Bronchial epithelial cell (primary cell): ENCODE measurements around the gene PANK4. TPM values are rescaled to one million over a fixed set of nuclear protein-coding genes. Genes with fewer than 3 reads are reported as not detected.

Experiments
- DNase-seq: peaks from one replicate; pipeline ENCODE4 v3.0.0-alpha.2; 2010; ENCODE audit warnings: low read depth
- FAIRE-seq: peaks from 2 replicates; lab custom pipeline; 2011; peaks lifted over from hg19 to GRCh38; lab: Jason Lieb, UNC
- H3K27me3 ChIP-seq: 2 replicates; pipeline ENCODE4 v1.5.1; 2011; ENCODE audit warnings: low read length; ENCODE audit not compliant: control insufficient read depth, insufficient read depth
- H3K36me3 ChIP-seq: 2 replicates; pipeline ENCODE4 v1.5.1; 2011; ENCODE audit warnings: low read length; ENCODE audit not compliant: control insufficient read depth, insufficient read depth
- H3K4me3 ChIP-seq: 2 replicates; pipeline ENCODE4 v1.5.1; 2011; ENCODE audit warnings: mild to moderate bottlenecking, low read depth, low read length, control low read depth
- CTCF ChIP-seq: IDR thresholded peaks from 2 replicates; pipeline ENCODE4 v1.5.1; 2011; ENCODE audit warnings: mild to moderate bottlenecking, moderate library complexity, low read length, control low read depth, inconsistent platforms; ENCODE audit not compliant: insufficient read depth, severe bottlenecking
- total RNA-seq: library from RNA; depleted of rRNA; stranded (reverse); fragments of >200 nt; gene quantifications from 2 replicates; pipeline ENCODE4 v1.2.1, GENCODE V29; 2014

Gene PANK4
- total RNA-seq, 1 donor from 2014 or later = 29.2 TPM

- FAIRE-seq = no peak
- H3K36me3 ChIP-seq = no peaks in the 10 kb centered on the region
- TF ChIP-seq CTCF = no peak
Observed at GRCh38 chr1:2559509-2560298, 33.3 kb upstream of the PANK4 start.

GRCh38 chr1:2558861-2559260, 32.5 kb upstream of the PANK4 start:
- Histone ChIP-seq H3K4me3 (no peak overlapping the region), H3K36me3 (no peaks in the 10 kb centered on the region), H3K27me3 (no peaks in the 10 kb centered on the region)
- DNase-seq (no peak), FAIRE-seq (peak; percentile 75)
- no peak for TF ChIP-seq CTCF

More at GRCh38 chr1:2559509-2560298, 33.3 kb upstream of the PANK4 start:
- no peak overlapping the region for H3K4me3 ChIP-seq
- no peaks in the 10 kb centered on the region for H3K27me3 ChIP-seq
- DNase-seq = no peak

GRCh38 chr1:2558420-2558819, 32.0 kb upstream of the PANK4 start:
- DNase-seq = no peak
- no peaks in the 10 kb centered on the region for H3K36me3 ChIP-seq
- no peak for TF ChIP-seq CTCF
- H3K4me3 ChIP-seq = no peak overlapping the region
- H3K27me3 ChIP-seq = no peaks in the 10 kb centered on the region
- FAIRE-seq = no peak

- no peak for DNase-seq
- no peak for FAIRE-seq
- H3K27me3 ChIP-seq = no peaks in the 10 kb centered on the region
- H3K36me3 ChIP-seq = no peaks in the 10 kb centered on the region
- H3K4me3 ChIP-seq = peak overlapping the region; percentile 50
- no peak for TF ChIP-seq CTCF
Observed at GRCh38 chr1:2557482-2558400, 31.3 kb upstream of the PANK4 start.

GRCh38 chr1:2556678-2557481, 30.5 kb upstream of the PANK4 start:
- DNase-seq = no peak
- TF ChIP-seq CTCF = no peak
- H3K36me3 ChIP-seq = no peaks in the 10 kb centered on the region
- H3K4me3 ChIP-seq = peak overlapping the region; percentile 50
- H3K27me3 ChIP-seq = no peaks in the 10 kb centered on the region
- no peak for FAIRE-seq
